SU-DHL-6 (cell line): Measurements from ENCODE around the gene MPHOSPH6.

Experiments
- H2AFZ ChIP-seq: fragments of 200-600 bp; sonication (generic); 2 replicates; pipeline ENCODE4 v1.6.1; 2014; ENCODE audit warnings: low read depth, mild to moderate bottlenecking, moderate library complexity, mixed read lengths, antibody characterized with exemption, low read length; ENCODE audit not compliant: severe bottlenecking
- H3F3A ChIP-seq: fragments of 200-600 bp; shearing (Covaris generic); 2 replicates; pipeline ENCODE4 v1.6.0; 2016; ENCODE audit warnings: antibody characterized with exemption, mild to moderate bottlenecking; ENCODE audit not compliant: insufficient read depth
- H3K27ac ChIP-seq: fragments of 200-600 bp; sonication (generic); 2 replicates; pipeline ENCODE4 v1.5.1; 2016; ENCODE audit warnings: low read depth, mild to moderate bottlenecking, low read length, moderate library complexity, mixed read lengths
- H3K27me3 ChIP-seq: fragments of 200-600 bp; sonication (generic), shearing (Covaris generic); 2 replicates; pipeline ENCODE4 v1.6.0; 2014; ENCODE audit warnings: mild to moderate bottlenecking, low read length
- H3K36me3 ChIP-seq: fragments of 200-600 bp; sonication (generic); 2 replicates; pipeline ENCODE4 v1.6.1; 2014; ENCODE audit warnings: mild to moderate bottlenecking, low read length, mixed read lengths
- H3K4me2 ChIP-seq: fragments of 300-600, 200-600 bp; shearing (Covaris generic), sonication (generic); 2 replicates; pipeline ENCODE4 v1.6.0; 2014; ENCODE audit warnings: low read length, low read depth, mild to moderate bottlenecking; ENCODE audit not compliant: poor library complexity, severe bottlenecking
- H3K4me3 ChIP-seq: fragments of 200-600 bp; sonication (generic); 2 replicates; pipeline ENCODE4 v1.5.1; 2014; ENCODE audit warnings: antibody characterized with exemption, low read length, mild to moderate bottlenecking, mixed read lengths; ENCODE audit not compliant: insufficient read depth, poor library complexity, severe bottlenecking
- H3K79me2 ChIP-seq: fragments of 200-600 bp; sonication (generic); 2 replicates; pipeline ENCODE4 v1.6.1; 2014; ENCODE audit warnings: mild to moderate bottlenecking, low read length, moderate library complexity; ENCODE audit not compliant: insufficient read depth
- H3K9ac ChIP-seq: fragments of 200-600 bp; sonication (generic); 2 replicates; pipeline ENCODE4 v1.7.0; 2014; ENCODE audit warnings: mild to moderate bottlenecking, low read length
- H3K9me2 ChIP-seq: fragments of 200-600 bp; sonication (generic); replicated peaks from 2 replicates; pipeline ENCODE4 v1.6.1; 2014; ENCODE audit warnings: low read length; ENCODE audit not compliant: insufficient read depth
- H3K9me3 ChIP-seq: fragments of 200-600 bp; sonication (generic); 2 replicates; pipeline ENCODE4 v1.6.1; 2014; ENCODE audit warnings: low read length, mixed read lengths; ENCODE audit not compliant: insufficient read depth
- H4K20me1 ChIP-seq: fragments of 200-600 bp; sonication (generic); 2 replicates; pipeline ENCODE4 v1.6.1; 2014; ENCODE audit warnings: low read depth, mild to moderate bottlenecking, antibody characterized with exemption, low read length, moderate library complexity, mixed read lengths
- EZH2phosphoT487 ChIP-seq: fragments of 200-600 bp; sonication (generic), shearing (Covaris generic); conservative IDR thresholded peaks from 2 replicates; pipeline ENCODE4 v1.6.1; 2018; ENCODE audit warnings: mild to moderate bottlenecking, antibody characterized with exemption, low read length, moderate library complexity, mixed read lengths
- TF ChIP-seq, protein P1 (sequence below): fragments of 200-600 bp; sonication (generic); IDR thresholded peaks from one replicate; pipeline ENCODE4 v1.5.1; 2017; ENCODE audit warnings: antibody characterized with exemption, mild to moderate bottlenecking, low read length, moderate library complexity; ENCODE audit not compliant: insufficient read depth, poor library complexity, severe bottlenecking

MPHOSPH6 gene

GRCh38 chr16:82201926-82202325 lies 31.9 kb upstream of the MPHOSPH6 start:
- Histone ChIP-seq H3K36me3 (no peaks in the 10 kb centered on the region), H3K9me3 (no peaks in the 10 kb centered on the region), H4K20me1 (no peaks in the 10 kb centered on the region), H3F3A (no peaks in the 10 kb centered on the region), H3K27ac (no peak overlapping the region), H3K4me3 (no peak overlapping the region), H3K79me2 (no peaks in the 10 kb centered on the region), H2AFZ (no peak overlapping the region), H3K27me3 (no peaks in the 10 kb centered on the region), H3K9me2 (no peaks in the 10 kb centered on the region), H3K4me2 (no peak overlapping the region), H3K9ac (no peak overlapping the region)
- TF ChIP-seq, protein P1, sequence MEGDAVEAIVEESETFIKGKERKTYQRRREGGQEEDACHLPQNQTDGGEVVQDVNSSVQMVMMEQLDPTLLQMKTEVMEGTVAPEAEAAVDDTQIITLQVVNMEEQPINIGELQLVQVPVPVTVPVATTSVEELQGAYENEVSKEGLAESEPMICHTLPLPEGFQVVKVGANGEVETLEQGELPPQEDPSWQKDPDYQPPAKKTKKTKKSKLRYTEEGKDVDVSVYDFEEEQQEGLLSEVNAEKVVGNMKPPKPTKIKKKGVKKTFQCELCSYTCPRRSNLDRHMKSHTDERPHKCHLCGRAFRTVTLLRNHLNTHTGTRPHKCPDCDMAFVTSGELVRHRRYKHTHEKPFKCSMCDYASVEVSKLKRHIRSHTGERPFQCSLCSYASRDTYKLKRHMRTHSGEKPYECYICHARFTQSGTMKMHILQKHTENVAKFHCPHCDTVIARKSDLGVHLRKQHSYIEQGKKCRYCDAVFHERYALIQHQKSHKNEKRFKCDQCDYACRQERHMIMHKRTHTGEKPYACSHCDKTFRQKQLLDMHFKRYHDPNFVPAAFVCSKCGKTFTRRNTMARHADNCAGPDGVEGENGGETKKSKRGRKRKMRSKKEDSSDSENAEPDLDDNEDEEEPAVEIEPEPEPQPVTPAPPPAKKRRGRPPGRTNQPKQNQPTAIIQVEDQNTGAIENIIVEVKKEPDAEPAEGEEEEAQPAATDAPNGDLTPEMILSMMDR, result no peak
- TF ChIP-seq EZH2phosphoT487, result no peak

GRCh38 chr16:82201351-82201750 lies 31.3 kb upstream of the MPHOSPH6 start:
- Histone ChIP-seq H3F3A (no peaks in the 10 kb centered on the region), H3K36me3 (no peaks in the 10 kb centered on the region), H3K9me3 (no peaks in the 10 kb centered on the region), H3K4me2 (no peak overlapping the region), H4K20me1 (no peaks in the 10 kb centered on the region), H3K27me3 (no peaks in the 10 kb centered on the region), H3K79me2 (no peaks in the 10 kb centered on the region), H3K9me2 (no peaks in the 10 kb centered on the region), H3K27ac (no peak overlapping the region), H2AFZ (no peak overlapping the region), H3K4me3 (no peak overlapping the region), H3K9ac (no peak overlapping the region)
- no peak for TF ChIP-seq EZH2phosphoT487
- TF ChIP-seq, protein P1, result no peak

GRCh38 chr16:82199209-82199608 lies 29.2 kb upstream of the MPHOSPH6 start:
- Histone ChIP-seq H3K9ac (no peak overlapping the region), H3K9me2 (no peaks in the 10 kb centered on the region), H3K27me3 (no peaks in the 10 kb centered on the region), H2AFZ (no peak overlapping the region), H3K79me2 (no peaks in the 10 kb centered on the region), H3K4me2 (no peak overlapping the region), H4K20me1 (no peaks in the 10 kb centered on the region), H3K27ac (no peak overlapping the region), H3K9me3 (no peaks in the 10 kb centered on the region), H3K4me3 (no peak overlapping the region), H3K36me3 (no peaks in the 10 kb centered on the region), H3F3A (no peaks in the 10 kb centered on the region)
- TF ChIP-seq EZH2phosphoT487, result no peak
- TF ChIP-seq, protein P1, result no peak
